Stimulated activated CD8-positive, alpha-beta memory T cell treated with anti-CD3 and anti-CD28 coated beads, Interleukin-7, amount 100 ng/mL, for 24 hours (primary cell): ENCODE data around the gene TMEM132C.

Source experiments
- DNase-seq: peaks from one replicate; pipeline ENCODE4 v3.0.0-alpha.2; 2020; ENCODE audit warnings: low read depth

The TMEM132C gene

GRCh38 chr12:128288896-128289295, 21.9 kb downstream of the TMEM132C start:
- DNase-seq: no peak

- no peak for DNase-seq
Observed at GRCh38 chr12:128290938-128291337, 24.0 kb downstream of the TMEM132C start.

GRCh38 chr12:128298091-128298748, 31.2 kb downstream of the TMEM132C start:
- DNase-seq: no peak

- no peak for DNase-seq
Observed at GRCh38 chr12:128305336-128305892, 38.4 kb downstream of the TMEM132C start.

GRCh38 chr12:128307791-128308190, 40.8 kb downstream of the TMEM132C start:
- no peak for DNase-seq

GRCh38 chr12:128312661-128313060, 45.7 kb downstream of the TMEM132C start:
- DNase-seq: no peak

GRCh38 chr12:128313931-128314330, 47.0 kb downstream of the TMEM132C start:
- no peak for DNase-seq

- DNase-seq: no peak
Observed at GRCh38 chr12:128314611-128315010, 47.6 kb downstream of the TMEM132C start.

GRCh38 chr12:128316078-128316477, 49.1 kb downstream of the TMEM132C start:
- no peak for DNase-seq

GRCh38 chr12:128316973-128317526, 50.1 kb downstream of the TMEM132C start:
- no peak for DNase-seq

- DNase-seq: no peak
Observed at GRCh38 chr12:128318341-128318740, 51.4 kb downstream of the TMEM132C start.

- no peak for DNase-seq
Observed at GRCh38 chr12:128318946-128319345, 52.0 kb downstream of the TMEM132C start.

- no peak for DNase-seq
Observed at GRCh38 chr12:128322341-128322740, 55.4 kb downstream of the TMEM132C start.

- DNase-seq: no peak
Observed at GRCh38 chr12:128323145-128323920, 56.4 kb downstream of the TMEM132C start.

GRCh38 chr12:128325646-128326045, 58.7 kb downstream of the TMEM132C start:
- no peak for DNase-seq

- no peak for DNase-seq
Observed at GRCh38 chr12:128326406-128326805, 59.4 kb downstream of the TMEM132C start.

- DNase-seq: no peak
Observed at GRCh38 chr12:128328961-128329360, 62.0 kb downstream of the TMEM132C start.

GRCh38 chr12:128336204-128337070, 69.5 kb downstream of the TMEM132C start:
- DNase-seq: no peak

GRCh38 chr12:128337071-128337345, 70.0 kb downstream of the TMEM132C start:
- DNase-seq: no peak

- no peak for DNase-seq
Observed at GRCh38 chr12:128337431-128338170, 70.6 kb downstream of the TMEM132C start.

- no peak for DNase-seq
Observed at GRCh38 chr12:128338386-128339125, 71.6 kb downstream of the TMEM132C start.
